NCI-H1092 (cell line): ENCODE results near the gene USP10.

Experiments used
- DNase-seq: peaks from one replicate; lab custom pipeline; 2025; lab: John Stamatoyannopoulos, UW

USP10 gene

GRCh38 chr16:84751947-84752346 is 52.1 kb downstream of the USP10 start:
- no peak for DNase-seq

- no peak for DNase-seq
Observed at GRCh38 chr16:84752600-84752999, 52.8 kb downstream of the USP10 start.

- no peak for DNase-seq
Observed at GRCh38 chr16:84753412-84754326, 53.9 kb downstream of the USP10 start.

GRCh38 chr16:84754353-84754856 is 54.6 kb downstream of the USP10 start:
- peak; percentile 53 for DNase-seq

- no peak for DNase-seq
Observed at GRCh38 chr16:84754956-84755672, 55.3 kb downstream of the USP10 start.

GRCh38 chr16:84756830-84757229 is 57.0 kb downstream of the USP10 start:
- DNase-seq = no peak

- no peak for DNase-seq
Observed at GRCh38 chr16:84758627-84759026, 58.8 kb downstream of the USP10 start.

- no peak for DNase-seq
Observed at GRCh38 chr16:84759061-84759460, 59.3 kb downstream of the USP10 start.

GRCh38 chr16:84759906-84760305 is 60.1 kb downstream of the USP10 start:
- DNase-seq = no peak

GRCh38 chr16:84761448-84762368 is 61.9 kb downstream of the USP10 start:
- DNase-seq = no peak

GRCh38 chr16:84763164-84763563 is 63.4 kb downstream of the USP10 start:
- DNase-seq = no peak

- DNase-seq = no peak
Observed at GRCh38 chr16:84763629-84764028, 63.8 kb downstream of the USP10 start.

- DNase-seq = no peak
Observed at GRCh38 chr16:84764970-84765369, 65.2 kb downstream of the USP10 start.

GRCh38 chr16:84765616-84766580 is 66.1 kb downstream of the USP10 start:
- no peak for DNase-seq

GRCh38 chr16:84766978-84767773 is 67.4 kb downstream of the USP10 start:
- no peak for DNase-seq

- no peak for DNase-seq
Observed at GRCh38 chr16:84768061-84768807, 68.4 kb downstream of the USP10 start.

- no peak for DNase-seq
Observed at GRCh38 chr16:84768808-84769197, 69.0 kb downstream of the USP10 start.

GRCh38 chr16:84769416-84769815 is 69.6 kb downstream of the USP10 start:
- no peak for DNase-seq

GRCh38 chr16:84773312-84773711 is 73.5 kb downstream of the USP10 start:
- DNase-seq = no peak
